Breast epithelium (tissue), 4 donors: ENCODE measurements around the gene PIK3R2. TPM values are rescaled to one million over a fixed set of nuclear protein-coding genes. Genes with fewer than 3 reads are reported as not detected.

Experiments used
- DNase-seq, 2 donors: peaks; one replicate each; pipeline ENCODE4 v3.0.0-alpha.2; 2019; ENCODE audit warnings: low spot score in 2 of 2
- H3K27ac ChIP-seq, 2 donors: fragments of 200-600 bp; sonication (generic) in 1 of 2; one replicate each; pipeline ENCODE4 v1.5.1; 2016 to 2019; ENCODE audit warnings: mild to moderate bottlenecking in 1 of 2
- H3K27me3 ChIP-seq, 2 donors: fragments of 200-600 bp; sonication (generic) in 1 of 2; one replicate each; pipeline versions ENCODE4 v1.5.1 to v1.6.0; 2017 to 2019; ENCODE audit warnings: control low read depth in 1 of 2, mild to moderate bottlenecking in 1 of 2
- H3K36me3 ChIP-seq: fragments of 200-600 bp; one replicate; pipeline ENCODE4 v1.5.1; 2019
- H3K4me1 ChIP-seq, 2 donors: fragments of 200-600 bp; sonication (generic); one replicate each; pipeline ENCODE4 v1.5.1; 2016 to 2019; ENCODE audit warnings: control low read depth in 1 of 2
- H3K4me3 ChIP-seq, 3 donors: fragments of 200-600 bp; sonication (generic); 1 replicate in 2 of 3; 2 replicates in 1 of 3; pipeline ENCODE4 v1.5.1; 2016 to 2019; ENCODE audit warnings: mild to moderate bottlenecking in 3 of 3, moderate library complexity in 2 of 3
- H3K9me3 ChIP-seq, 2 donors: fragments of 200-600 bp; sonication (generic) in 1 of 2; one replicate each; pipeline ENCODE4 v1.5.1; 2016 to 2019; ENCODE audit warnings: control low read depth in 1 of 2
- CTCF ChIP-seq, 3 donors: fragments of 450-650 bp; IDR thresholded peaks; one replicate each; pipeline ENCODE4 v1.5.1; 2016 to 2017; ENCODE audit warnings: antibody characterized with exemption in 3 of 3, mild to moderate bottlenecking in 3 of 3, moderate library complexity in 3 of 3
- POLR2A ChIP-seq: fragments of 450-650 bp; IDR thresholded peaks from one replicate; pipeline ENCODE4 v1.6.1; 2016; ENCODE audit warnings: antibody characterized with exemption, mild to moderate bottlenecking, moderate library complexity
- POLR2AphosphoS5 ChIP-seq, 3 donors: sonication (generic); formaldehyde crosslinking; IDR thresholded peaks; one replicate each; pipeline ENCODE4 v1.6.1; 2017; ENCODE audit warnings: antibody characterized with exemption in 3 of 3
- intact Hi-C: fragments of 100-400 bp; cut with DNase I; formaldehyde crosslinking; loops from one replicate; pipeline ENCODE4 v1.15.1; 2023; ENCODE audit warnings: low total_unique reads
- total RNA-seq, 3 donors: library from RNA; depleted of rRNA; stranded (reverse); fragments of >200 nt; gene quantifications; one replicate each; pipeline ENCODE4 v1.1.0, GENCODE V29; 2016

PIK3R2 gene
- total RNA-seq, 3 donors from 2014 or later = 8.6 to 12.1 (median 8.8) TPM

GRCh38 chr19:18172331-18173053 is 19.5 kb downstream of the PIK3R2 start:
- Histone ChIP-seq H3K4me3 (no peak overlapping the region), H3K27ac (peak overlapping the region; percentile 76 to 80)
- DNase-seq = no peak

GRCh38 chr19:18173054-18173571 is 20.1 kb downstream of the PIK3R2 start:
- Histone ChIP-seq H3K36me3 (peaks cover 6% of the 10 kb centered on the region), H3K27ac (peak overlapping the region; percentile 76 to 80), H3K4me3 (peak overlapping the region; percentile 59 to 90 (median 71)), H3K27me3 (no peaks in the 10 kb centered on the region), H3K9me3 (no peaks in the 10 kb centered on the region), H3K4me1 (no peaks in the 10 kb centered on the region)
- intact Hi-C loops = no loop called here
- DNase-seq = peak in 1 of 2 donors; percentile 41
- TF ChIP-seq POLR2AphosphoS5 (IDR thresholded peaks at IDR 0.05) (no peak), CTCF (IDR thresholded peaks at IDR 0.05) (no peak), POLR2A (no peak)

More at GRCh38 chr19:18172331-18173053, 19.5 kb downstream of the PIK3R2 start:
- TF ChIP-seq POLR2AphosphoS5 (IDR thresholded peaks at IDR 0.05) = no peak
- no peak for TF ChIP-seq CTCF (IDR thresholded peaks at IDR 0.05)
- no peak for TF ChIP-seq POLR2A
- H3K4me1 ChIP-seq = no peaks in the 10 kb centered on the region
- H3K27me3 ChIP-seq = no peaks in the 10 kb centered on the region
- intact Hi-C loops = no loop called here
- peaks cover 6% of the 10 kb centered on the region for H3K36me3 ChIP-seq
- H3K9me3 ChIP-seq = no peaks in the 10 kb centered on the region

GRCh38 chr19:18173572-18174288 is 20.8 kb downstream of the PIK3R2 start, which contains the start of gene IFI30:
IFI30 (plus strand) TSS chr19:18173813; CDS start chr19:18173842, 29 bp downstream.
- Histone ChIP-seq H3K9me3 (no peaks in the 10 kb centered on the region), H3K4me1 (no peaks in the 10 kb centered on the region), H3K4me3 (peak within 1 kb of the TSS; percentile 59 to 90 (median 71)), H3K27ac (peak within 1 kb of the TSS; percentile 76 to 80), H3K36me3 (peaks cover 6% of the 10 kb centered on the region), H3K27me3 (no peaks in the 10 kb centered on the region)
- TF ChIP-seq POLR2AphosphoS5 (IDR thresholded peaks at IDR 0.05) = peak in 1 of 3 donors; percentile 40
- TF ChIP-seq POLR2A = no peak
- intact Hi-C loops = no loop called here
- DNase-seq = peak; percentile 74 to 75

GRCh38 chr19:18174983-18175382 is 22.0 kb downstream of the PIK3R2 start:
- peak overlapping the region in 2 of 3 donors; percentile 59 to 90 for H3K4me3 ChIP-seq
- no peak for TF ChIP-seq POLR2AphosphoS5 (IDR thresholded peaks at IDR 0.05)
- no peak for TF ChIP-seq POLR2A
- no peak for TF ChIP-seq CTCF (IDR thresholded peaks at IDR 0.05)
- no peak overlapping the region for H3K27ac ChIP-seq
- H3K4me1 ChIP-seq = no peaks in the 10 kb centered on the region
- no peaks in the 10 kb centered on the region for H3K27me3 ChIP-seq
- no peaks in the 10 kb centered on the region for H3K36me3 ChIP-seq
- no peaks in the 10 kb centered on the region for H3K9me3 ChIP-seq
- DNase-seq = no peak
- intact Hi-C loops = no loop called here

GRCh38 chr19:18176367-18177310 is 23.7 kb downstream of the PIK3R2 start:
- Histone ChIP-seq H3K4me1 (no peaks in the 10 kb centered on the region), H3K4me3 (no peak overlapping the region), H3K36me3 (no peaks in the 10 kb centered on the region), H3K27ac (no peak overlapping the region), H3K9me3 (no peaks in the 10 kb centered on the region), H3K27me3 (no peaks in the 10 kb centered on the region)
- TF ChIP-seq POLR2A (no peak), CTCF (IDR thresholded peaks at IDR 0.05) (no peak), POLR2AphosphoS5 (IDR thresholded peaks at IDR 0.05) (no peak)
- intact Hi-C loops = no loop called here
- no peak for DNase-seq
